Activated T-cell treated with anti-CD3 and anti-CD28 coated beads for 48 hours (primary cell): ENCODE measurements around the gene CADM1.

ENCODE experiments used
- DNase-seq: peaks from one replicate; pipeline ENCODE4 v3.0.0-alpha.2; 2020; ENCODE audit warnings: low read depth

Gene CADM1

DNA sequence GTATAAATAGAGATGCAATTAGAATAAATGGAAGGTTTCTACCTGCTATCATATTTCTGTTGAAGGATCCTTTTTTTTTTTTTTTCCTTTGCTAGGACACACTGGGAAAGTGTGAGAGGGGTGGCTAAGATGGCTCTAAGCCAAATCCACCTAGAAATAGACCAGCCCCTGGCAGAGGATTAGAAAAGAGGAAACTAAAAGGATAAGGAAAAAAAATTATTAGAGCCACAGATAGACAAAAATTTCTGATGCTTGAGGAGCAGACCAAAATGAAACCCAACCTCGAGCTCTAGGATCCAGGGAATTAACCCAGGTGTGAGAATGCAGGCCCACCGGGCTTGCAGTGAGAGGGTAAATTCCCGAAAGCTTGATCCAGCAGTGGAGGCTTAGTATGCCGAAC, 262.3 kb downstream of the CADM1 start:
- no peak for DNase-seq

DNA sequence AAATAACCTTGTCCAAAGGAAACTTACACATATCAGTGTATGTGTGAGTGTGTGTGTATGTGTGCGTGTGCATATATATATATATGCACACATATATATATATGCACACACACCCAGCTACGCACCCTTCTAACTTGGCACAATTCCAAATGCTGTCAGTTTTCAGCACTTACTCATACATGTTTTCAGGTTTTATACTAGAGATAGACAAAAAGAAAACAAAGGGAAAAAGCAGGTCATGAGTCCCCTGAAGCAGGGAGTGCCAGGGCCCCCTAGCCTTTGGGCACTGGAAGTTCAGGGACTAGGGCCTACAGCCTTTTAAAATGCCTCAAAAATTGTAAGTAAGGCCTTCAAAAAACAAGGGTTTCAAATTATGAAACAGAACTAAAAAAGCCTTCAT, 265.4 kb downstream of the CADM1 start:
- no peak for DNase-seq

DNA sequence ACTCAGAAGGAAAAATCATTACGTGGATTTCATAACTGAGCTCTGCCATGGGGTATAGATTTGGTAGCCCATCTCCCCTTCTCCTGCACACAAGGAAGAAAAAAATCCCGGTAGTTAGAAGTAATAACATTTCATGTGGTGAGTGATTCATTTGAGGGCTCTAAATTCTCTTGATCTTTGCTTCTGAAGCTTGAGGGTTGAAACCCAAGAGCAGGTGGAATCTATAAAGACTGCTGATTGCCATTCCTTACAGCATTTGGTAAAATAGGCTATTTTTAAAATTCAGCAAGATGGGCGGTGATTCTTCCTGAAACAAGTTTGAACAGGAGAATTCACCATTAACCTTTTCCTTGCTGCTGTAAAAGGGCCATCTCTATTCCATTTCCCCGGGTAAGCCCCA, 266.1 kb downstream of the CADM1 start:
- DNase-seq: no peak

DNA sequence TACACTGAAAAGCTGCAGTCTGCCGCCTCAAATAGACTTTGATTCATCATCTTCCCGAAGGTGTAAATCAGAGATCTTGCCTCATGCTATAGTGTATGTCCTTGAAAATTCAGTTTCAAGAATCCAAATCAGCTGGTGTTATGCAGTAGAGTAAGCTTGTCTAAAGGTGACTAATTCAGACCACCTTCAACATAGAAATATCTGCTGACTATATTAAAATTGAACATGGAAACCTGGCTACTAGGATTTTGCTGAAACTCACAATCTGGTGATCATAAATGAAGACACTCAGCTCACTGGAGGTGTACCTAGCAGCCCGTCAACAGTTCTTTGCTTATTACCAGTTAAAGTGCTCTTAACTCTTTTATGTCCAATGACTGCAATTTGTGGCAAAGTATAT, 266.6 kb downstream of the CADM1 start:
- no peak for DNase-seq

DNA sequence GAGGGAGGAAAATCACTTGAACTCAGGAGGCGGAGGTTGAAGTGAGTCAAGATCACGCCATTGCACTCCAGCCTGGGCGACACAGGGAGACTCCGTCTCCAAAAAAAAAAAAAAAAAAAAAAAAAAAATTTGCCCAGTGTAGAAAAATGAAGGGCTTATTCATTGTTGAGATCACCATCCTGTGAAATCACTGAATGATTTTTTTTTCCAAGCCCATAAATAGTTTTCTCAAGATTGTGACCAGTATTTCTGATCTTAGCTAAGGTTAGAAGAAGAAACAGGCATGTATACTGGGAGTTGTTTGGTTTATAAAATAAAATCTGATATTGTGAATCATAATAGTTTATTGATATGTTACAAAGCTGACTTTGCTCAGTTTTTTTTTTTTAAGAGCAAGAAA, 269.4 kb downstream of the CADM1 start:
- DNase-seq: no peak

DNA sequence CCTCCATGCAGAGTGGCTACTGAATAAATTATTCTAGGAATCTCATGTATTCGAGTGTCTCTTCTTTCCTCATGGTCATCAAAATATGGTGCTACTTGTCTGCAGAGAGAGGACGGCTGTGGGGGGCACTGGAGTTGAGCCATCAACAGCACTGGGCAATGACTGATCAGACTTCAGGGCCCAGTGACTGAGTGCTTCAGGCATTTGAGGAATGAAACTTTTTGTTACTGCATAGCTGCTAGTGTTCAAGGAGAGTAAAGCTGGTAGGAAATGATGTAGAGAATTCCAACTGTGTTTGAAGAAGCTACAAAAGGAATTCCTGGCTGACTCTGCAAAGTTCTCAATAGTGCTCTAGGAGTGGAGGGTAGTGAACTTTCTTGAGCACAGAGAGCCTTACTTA, 277.7 kb downstream of the CADM1 start:
- DNase-seq: no peak

DNA sequence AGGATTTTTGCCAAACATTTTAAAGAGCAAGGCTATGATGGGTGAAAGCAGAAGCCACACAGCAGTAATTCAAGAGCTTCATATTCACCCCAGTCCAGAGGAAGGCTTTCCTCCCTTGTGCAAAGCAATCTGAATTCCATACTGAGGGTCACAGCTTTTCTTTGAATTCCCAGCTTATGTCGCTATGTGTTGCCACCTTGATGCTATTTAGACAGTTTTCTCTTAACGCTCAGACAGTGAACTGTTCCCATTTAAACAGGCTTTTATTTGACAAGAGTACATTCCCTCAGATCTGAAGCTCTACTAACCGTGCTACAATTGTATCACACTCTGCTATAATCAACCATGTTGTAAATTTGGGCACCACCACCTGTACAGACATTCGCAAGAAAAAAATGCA, 279.7 kb downstream of the CADM1 start:
- no peak for DNase-seq

DNA sequence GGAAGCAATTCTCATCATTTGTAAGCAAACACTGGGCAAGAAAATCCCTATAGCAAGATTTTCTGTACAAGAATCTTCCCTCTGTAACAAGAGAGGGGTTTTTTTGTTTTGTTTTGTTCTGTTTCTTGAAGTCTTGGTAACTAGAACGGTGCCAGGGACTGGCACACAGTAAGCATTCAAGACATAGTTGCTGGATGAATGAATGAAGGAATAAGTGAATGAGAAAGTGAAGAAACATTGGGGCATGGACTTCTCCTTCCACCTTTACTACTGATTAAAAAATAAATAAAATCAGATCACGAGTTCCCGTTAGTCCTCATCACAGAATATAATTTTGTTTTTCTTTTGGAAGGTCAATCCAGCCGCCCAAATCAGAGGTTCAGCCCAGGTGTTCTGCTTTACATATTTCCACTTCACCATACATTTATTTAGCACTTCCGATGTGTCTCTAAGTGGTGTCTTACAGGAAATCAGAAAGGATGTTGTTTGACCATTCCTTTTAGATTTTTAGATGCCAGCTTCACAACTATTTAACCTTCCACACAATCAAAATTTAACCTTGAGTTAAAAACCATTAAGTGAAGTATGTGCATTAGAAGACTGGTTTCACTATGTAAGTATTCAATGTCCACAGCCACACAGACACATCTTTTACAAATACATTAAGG, 281.2 kb downstream of the CADM1 start:
- DNase-seq: no peak

DNA sequence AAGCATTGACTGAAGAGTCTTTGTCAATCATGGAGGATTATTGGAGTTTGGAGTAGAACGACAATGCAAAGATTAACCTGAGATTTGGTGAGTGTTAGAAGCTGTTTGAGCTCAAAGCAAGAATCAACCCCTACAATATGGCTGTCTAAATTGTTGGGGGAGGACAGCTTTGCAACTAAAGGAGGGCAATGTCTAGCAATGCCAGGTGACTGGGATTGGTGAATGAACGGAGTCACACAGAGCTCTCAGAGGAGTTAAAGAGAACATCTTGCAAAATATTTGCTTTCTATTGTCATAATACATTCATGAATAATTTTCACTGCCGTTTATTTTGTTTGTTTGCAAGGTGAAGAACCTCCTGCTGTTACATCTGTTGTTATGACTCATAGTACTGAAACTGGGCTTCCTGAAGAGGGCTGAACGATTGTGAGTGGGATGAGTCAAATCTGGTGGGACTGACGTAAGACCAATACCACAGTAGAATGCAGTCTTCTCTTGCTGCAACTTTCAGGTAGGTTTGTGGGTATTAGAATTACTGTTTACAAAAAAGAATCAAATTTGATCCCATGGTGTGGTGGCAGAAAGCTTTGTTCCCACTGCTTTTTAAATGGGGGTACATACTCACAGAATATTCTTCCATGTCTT, 281.9 kb downstream of the CADM1 start:
- no peak for DNase-seq

DNA sequence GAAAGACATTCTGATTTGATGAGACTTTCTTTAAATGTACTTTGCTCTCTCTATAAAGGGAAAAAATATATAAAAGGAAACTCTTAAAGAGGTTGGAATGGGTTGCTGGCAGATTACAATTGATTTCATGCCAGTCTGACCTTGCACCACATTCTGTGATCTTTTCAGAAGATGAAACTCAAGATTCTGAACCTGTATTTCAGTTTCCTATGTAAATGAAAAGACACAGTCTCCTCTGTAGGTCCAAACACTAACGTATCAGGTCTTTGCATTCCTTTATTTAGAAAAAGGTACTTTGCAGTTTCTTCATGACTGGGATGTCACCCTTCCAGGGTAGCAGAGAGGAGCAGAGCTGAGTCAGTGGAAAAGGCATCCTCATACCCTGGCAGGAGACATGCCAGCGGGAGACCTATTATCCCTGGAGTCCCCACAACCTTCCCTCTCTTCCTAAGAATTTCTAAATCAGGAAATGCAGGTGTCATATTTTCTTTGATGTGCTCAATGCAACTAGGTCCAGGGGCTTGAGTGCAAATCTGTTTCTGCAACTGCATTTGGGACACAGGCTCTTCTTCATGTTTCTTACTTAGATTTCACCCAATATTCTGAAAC, 282.6 kb downstream of the CADM1 start:
- no peak for DNase-seq

DNA sequence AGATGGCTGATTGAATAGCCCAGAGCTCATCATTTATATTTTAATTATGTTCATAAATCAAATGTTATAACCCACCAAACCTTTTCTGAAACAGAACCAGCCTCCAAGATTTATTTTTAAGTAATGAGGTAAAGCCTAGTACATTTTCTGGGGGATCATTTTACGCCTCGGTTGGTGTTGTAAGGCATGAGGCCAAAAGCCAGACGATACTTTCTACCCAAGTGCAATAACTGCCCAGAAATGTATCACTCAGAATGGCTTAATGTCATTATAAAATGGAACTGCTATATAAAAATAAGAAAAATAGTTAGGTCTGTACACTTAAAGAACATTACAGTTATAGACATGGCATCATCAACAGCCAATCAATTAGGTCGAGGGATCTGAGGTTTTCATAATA, 283.3 kb downstream of the CADM1 start:
- no peak for DNase-seq

DNA sequence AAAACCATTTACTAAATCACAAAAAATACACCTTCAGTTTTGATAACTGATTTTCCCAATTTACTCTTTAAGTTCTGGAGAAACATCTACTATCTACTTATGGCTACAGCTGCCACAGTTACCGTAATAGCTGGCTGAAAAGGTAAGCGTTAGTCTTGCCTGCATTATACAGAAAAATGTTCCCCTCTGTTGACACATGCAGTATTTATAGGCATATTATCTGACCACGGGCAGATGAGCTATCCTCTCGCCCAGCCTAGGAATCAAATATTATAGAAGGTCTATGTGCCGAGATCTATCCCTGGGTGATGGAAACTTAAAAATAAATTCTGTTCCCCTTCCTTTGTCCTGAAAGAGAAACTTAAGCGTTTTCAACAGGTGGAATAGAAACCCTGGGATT, 283.8 kb downstream of the CADM1 start:
- no peak for DNase-seq

DNA sequence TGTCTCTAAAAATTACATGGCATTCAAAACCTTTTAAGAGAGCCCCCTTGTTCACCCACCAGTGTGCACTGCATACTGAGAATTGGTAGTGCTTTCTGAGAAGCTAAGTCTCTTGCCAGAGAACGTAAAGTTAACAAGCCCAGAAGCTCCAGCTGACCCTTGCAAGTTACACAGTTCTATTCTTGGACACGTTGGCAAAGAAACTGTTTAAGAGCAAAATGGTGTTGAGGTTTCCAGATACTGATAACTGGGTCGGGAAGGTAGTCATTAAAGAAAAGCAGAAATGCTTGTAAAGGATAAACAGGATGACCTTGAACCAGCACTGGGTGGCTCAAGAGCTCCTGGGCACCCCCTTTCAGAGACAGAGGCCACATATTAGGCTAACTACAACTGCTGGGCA, 284.8 kb downstream of the CADM1 start:
- no peak for DNase-seq

DNA sequence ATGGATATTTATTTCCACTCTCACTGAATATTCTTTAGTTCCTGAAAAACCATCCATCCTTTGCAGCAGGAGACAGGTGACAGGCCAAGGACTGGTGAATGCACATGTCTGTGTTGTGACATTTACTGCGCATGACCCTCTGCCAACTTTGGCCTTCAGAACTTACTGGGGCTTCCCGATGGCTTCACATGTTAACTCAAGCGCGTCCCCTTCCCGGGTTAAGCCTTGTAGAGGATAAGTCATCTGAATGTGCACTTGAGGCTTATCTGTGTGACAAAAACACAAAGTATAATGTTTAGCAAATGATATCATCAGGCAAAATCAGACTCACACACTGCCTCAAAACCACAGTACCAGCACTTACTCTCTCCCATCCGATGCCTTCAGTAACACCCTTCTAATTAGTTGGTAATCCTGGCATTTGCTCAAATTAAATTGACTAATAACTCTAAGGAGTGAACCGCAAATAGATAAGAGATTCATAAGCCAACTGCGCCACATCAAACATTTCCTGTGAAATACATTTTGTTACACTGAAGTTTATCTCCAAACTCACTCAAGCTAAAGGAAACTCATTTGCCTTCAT, 286.4 kb downstream of the CADM1 start:
- no peak for DNase-seq

DNA sequence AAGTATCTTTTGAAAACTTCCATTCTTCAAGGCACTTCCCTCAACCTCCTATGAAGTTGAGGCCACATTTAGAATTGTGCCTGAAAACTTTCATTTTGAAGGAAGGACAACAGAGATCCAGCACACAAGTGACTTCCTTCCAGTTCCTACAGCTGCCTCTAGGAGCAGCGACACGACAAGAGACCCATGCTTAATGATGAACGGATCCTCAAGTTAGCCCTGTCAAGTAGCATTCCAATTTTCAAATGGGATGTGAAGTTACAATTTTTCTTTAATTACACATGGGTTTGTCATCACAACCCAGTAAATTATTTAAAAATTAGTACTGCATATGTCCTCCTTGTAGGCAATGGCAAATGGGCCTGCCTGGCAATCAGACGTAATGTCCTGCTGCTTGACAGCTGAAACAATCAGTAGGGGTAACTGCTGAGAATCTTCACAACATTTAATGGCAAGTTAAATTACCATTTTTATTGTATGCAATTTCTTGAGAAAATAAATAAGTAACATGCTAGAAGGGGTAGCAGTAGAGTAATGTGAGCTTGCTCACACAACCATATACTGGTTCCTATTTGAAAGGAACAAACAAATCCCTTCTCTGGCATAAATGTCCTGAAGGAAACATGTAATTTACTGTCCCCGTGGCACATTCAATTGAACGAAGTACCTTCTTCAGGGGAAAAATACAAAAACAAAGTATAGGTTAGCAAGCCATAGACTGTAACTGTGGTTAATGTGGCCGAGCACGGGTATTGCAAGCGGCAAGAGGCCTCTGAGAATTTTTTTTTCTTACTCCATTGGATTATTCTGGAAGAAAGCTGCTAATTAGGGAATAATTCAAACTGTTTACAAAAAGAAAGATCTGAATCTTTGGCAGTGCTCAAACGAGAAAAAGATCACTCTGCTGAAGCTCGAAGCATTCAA, 288.3 kb downstream of the CADM1 start:
- no peak for DNase-seq

DNA sequence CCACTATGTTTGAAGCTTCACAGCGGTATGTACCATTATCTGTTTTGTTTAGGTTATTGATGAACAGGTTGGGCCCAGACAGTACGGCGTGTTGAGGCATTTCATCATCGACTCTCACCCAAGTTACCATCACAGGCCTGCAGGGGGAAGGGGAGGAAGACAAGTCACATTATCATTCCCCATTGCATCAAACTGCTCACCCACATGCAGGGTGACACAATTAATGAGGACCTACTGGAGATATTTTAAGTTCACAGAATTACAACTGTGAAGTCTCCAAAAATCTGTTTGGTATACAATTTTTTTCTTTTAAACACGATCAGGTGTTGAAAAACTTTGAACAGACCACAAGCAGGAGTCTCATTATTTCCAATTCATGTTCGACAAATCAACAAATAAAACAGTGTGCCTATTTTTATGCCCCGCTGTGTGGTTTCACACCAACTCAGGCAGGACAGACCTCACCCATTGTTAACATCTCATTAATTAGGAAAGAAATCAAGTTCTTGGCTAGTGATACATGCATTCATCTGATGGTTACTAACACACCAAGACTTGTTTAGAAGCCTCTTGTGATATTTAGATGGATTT, 289.5 kb downstream of the CADM1 start:
- DNase-seq: no peak

DNA sequence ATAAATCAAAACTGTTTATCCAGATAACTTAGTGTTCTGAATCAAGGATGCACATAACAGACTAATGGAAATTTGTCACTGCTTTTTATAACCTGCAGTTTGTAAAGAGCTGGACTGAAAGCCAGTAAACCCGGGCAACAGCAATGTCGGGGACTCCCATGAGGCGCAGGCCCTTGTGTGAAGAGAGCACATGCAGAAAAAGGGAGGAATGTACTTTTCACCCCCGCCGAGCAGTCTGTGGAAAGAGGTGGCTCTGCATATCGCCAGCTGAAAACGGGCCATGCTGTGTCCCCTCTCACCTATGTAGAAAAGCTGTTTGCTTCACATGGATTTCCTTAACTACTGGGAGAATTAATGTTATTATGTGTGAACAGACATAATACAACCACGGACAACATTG, 291.2 kb downstream of the CADM1 start:
- no peak for DNase-seq

DNA sequence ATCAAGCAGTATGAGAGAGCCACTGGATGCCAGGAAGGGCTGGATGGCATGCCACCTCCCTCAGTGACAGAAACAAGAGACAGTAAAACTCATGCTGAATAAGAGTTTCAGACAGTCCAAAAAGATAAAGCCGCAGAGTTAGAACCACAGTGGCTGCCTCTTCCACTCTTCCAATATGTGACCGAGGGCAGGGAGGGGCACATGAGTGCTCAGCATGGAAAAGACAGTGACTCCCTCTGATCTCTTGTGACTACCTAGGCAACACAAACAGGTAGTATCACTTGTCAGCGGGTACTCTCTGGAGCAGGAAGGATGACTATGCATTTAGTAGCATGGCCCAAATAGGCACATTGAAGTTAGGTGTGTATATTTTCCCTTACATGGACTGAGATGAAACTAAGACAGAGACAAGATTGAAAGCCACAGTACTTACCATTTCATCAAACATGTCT, 295.4 kb downstream of the CADM1 start:
- DNase-seq: no peak

DNA sequence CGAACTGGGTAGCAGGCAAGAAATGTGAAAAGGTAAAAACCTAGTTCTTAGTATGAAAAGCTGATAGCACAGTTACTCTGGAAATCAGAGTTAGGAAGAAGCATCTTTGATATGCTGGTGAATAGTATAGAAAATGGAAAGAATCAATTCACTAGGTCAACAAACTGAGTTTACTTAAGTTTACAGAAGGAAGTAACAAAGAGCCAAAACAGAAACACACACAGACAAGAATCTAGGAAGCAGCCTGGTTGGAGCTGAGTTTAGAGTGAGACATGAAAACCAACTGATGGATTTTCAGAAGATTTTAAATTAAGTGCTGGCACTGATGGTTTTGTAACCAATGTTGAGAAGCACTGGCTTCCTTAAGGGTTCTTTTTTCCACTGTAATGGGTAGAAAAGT, 296.3 kb downstream of the CADM1 start:
- DNase-seq: no peak

DNA sequence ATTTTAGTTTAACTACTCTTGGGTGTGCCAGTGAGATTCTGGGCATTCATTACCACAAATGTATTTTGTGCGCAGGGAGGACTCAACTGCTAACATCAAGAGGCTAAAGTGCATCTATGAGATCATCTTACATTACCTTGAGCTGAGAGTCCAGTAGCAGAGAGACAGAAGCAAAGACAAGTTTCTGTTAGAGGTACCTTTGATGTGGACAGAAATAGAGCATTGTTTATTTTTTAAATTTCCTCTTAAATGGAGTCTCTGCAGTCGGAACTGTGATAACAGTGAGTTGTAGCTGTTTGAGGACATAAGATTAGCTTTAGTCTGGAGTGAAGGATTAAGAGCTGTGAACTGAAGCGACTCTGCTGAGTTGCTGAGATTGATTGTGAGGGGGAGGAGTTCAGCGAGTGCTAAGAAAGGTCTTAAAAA, 297.0 kb downstream of the CADM1 start:
- DNase-seq: no peak

DNA sequence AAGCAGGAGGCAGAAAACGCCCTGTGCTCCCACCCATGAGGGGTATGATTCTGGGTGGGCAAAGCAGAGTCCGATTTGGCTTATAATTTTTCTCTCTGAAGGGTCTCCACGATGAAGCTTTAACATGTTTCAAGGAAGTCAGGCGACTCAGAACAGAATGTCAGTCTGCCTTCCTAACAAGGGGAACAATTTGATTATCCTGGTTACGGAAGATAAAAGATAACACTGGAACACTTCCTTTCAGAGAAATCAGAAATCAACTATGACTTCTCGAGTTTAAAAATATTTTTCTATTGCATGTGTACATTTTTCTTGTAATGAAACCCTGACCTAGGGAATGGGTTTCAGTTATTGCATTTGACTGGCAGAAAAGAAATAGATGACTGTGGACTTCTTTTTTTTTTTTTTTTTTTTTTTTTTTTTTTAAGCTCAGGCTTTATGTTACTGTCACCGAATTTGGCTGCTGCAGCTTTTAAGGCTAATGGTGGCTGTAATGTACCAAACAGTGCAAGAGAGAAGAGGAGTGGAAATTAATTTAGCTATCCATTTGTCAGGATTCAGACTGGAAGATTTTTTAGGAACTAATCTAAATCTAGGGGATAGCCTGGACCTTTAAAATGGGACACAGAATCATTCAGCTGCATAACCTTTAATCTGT, 297.7 kb downstream of the CADM1 start:
- DNase-seq: no peak
